HCT116 (cell line): ENCODE measurements around the gene ALK.

Experiments
- ELF1 ChIP-seq: IDR thresholded peaks from 2 replicates; pipeline ENCODE4 v1.6.1; 2012; ENCODE audit warnings: low read depth, borderline replicate concordance
- EZH2 ChIP-seq: fragments of 200-600 bp; sonication (generic); IDR thresholded peaks from 2 replicates; pipeline ENCODE4 v1.6.1; 2017; ENCODE audit warnings: antibody characterized with exemption, mixed run types
- FOSL1 ChIP-seq: IDR thresholded peaks from 2 replicates; pipeline ENCODE4 v1.6.1; 2012; ENCODE audit warnings: low read depth
- JUND ChIP-seq: IDR thresholded peaks from 2 replicates; pipeline ENCODE4 v1.6.1; 2012
- POLR2A ChIP-seq: IDR thresholded peaks from 2 replicates; pipeline ENCODE4 v1.7.0; 2011; ENCODE audit warnings: borderline replicate concordance; ENCODE audit not compliant: insufficient read depth, insufficient read length; ENCODE audit errors: extremely low read depth
- POLR2AphosphoS5 ChIP-seq: IDR thresholded peaks from 2 replicates; pipeline ENCODE4 v1.6.1; 2011; ENCODE audit warnings: mild to moderate bottlenecking, low read depth, low read length, moderate library complexity
- RAD21 ChIP-seq: IDR thresholded peaks from 2 replicates; pipeline ENCODE4 v1.6.1; 2012; ENCODE audit warnings: low read depth, mild to moderate bottlenecking
- YY1 ChIP-seq: IDR thresholded peaks from 2 replicates; pipeline ENCODE4 v1.6.1; 2011; ENCODE audit warnings: low read length, low read depth, moderate library complexity, mild to moderate bottlenecking; ENCODE audit not compliant: insufficient replicate concordance; ENCODE audit errors: extremely low read depth
- TF ChIP-seq, protein P1 (sequence below), 3 experiments: fragments of 200-600 bp in 1 of 3; sonication (generic) in 1 of 3; IDR thresholded peaks in 2 of 3; conservative IDR thresholded peaks in 1 of 3; 2 replicates each; pipeline ENCODE4 v1.5.1; 2012 to 2017; ENCODE audit warnings: low read depth in 2 of 3, low read length in 2 of 3, antibody characterized with exemption in 1 of 3, borderline replicate concordance in 1 of 3, control low read depth in 1 of 3, mild to moderate bottlenecking in 1 of 3, mixed read lengths in 1 of 3, mixed run types in 1 of 3, moderate library complexity in 1 of 3; ENCODE audit not compliant: insufficient read depth in 1 of 3
- TF ChIP-seq, protein P2 (sequence below): IDR thresholded peaks from 2 replicates; pipeline ENCODE4 v1.6.1; 2012

GRCh38 chr2:29450596-29451222 is 470.7 kb downstream of the ALK start:
- TF ChIP-seq, protein P1, sequence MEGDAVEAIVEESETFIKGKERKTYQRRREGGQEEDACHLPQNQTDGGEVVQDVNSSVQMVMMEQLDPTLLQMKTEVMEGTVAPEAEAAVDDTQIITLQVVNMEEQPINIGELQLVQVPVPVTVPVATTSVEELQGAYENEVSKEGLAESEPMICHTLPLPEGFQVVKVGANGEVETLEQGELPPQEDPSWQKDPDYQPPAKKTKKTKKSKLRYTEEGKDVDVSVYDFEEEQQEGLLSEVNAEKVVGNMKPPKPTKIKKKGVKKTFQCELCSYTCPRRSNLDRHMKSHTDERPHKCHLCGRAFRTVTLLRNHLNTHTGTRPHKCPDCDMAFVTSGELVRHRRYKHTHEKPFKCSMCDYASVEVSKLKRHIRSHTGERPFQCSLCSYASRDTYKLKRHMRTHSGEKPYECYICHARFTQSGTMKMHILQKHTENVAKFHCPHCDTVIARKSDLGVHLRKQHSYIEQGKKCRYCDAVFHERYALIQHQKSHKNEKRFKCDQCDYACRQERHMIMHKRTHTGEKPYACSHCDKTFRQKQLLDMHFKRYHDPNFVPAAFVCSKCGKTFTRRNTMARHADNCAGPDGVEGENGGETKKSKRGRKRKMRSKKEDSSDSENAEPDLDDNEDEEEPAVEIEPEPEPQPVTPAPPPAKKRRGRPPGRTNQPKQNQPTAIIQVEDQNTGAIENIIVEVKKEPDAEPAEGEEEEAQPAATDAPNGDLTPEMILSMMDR (IDR thresholded peaks at IDR 0.05 in 2 of 3, conservative IDR thresholded peaks at IDR 0.05 in 1 of 3; ENCODE audit: borderline replicate concordance in 1 of 3, insufficient read depth in 1 of 3, low read depth in 2 of 3, low read length in 2 of 3): no peak
- no peak for TF ChIP-seq POLR2AphosphoS5
- no peak for TF ChIP-seq FOSL1
- no peak for TF ChIP-seq ELF1
- no peak for TF ChIP-seq YY1
- TF ChIP-seq, protein P2, sequence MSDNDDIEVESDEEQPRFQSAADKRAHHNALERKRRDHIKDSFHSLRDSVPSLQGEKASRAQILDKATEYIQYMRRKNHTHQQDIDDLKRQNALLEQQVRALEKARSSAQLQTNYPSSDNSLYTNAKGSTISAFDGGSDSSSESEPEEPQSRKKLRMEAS: no peak
- TF ChIP-seq EZH2: no peak
- TF ChIP-seq POLR2A: no peak
- TF ChIP-seq RAD21: no peak
- TF ChIP-seq JUND: no peak
